ENCODE data around the gene KLF5. TPM values are rescaled to one million over a fixed set of nuclear protein-coding genes. Genes with fewer than 3 reads are reported as not detected.

Gene KLF5
- 100 to 1,000 TPM; 233 to 372 (median 276) TPM for total RNA-seq

DNA sequence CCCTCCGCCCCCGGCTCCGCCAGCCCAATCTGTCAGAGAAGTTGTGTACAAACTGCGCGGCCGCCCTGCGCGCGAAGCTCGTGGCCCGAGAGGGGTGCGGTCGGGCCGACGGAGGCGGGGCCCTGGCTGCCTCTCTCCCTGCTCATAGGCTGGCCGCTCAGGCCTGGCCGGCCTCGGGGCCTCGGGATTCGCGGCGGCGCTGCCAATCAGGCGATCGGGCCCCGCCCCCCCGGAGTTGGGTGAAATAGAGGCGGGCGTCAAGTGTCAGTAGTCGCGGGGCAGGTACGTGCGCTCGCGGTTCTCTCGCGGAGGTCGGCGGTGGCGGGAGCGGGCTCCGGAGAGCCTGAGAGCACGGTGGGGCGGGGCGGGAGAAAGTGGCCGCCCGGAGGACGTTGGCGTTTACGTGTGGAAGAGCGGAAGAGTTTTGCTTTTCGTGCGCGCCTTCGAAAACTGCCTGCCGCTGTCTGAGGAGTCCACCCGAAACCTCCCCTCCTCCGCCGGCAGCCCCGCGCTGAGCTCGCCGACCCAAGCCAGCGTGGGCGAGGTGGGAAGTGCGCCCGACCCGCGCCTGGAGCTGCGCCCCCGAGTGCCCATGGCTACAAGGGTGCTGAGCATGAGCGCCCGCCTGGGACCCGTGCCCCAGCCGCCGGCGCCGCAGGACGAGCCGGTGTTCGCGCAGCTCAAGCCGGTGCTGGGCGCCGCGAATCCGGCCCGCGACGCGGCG is at the start of gene KLF5:
Gene KLF5, plus strand, starts transcription at position 270 of the 724 bp plus-strand sequence. Its CDS starts 323 bp downstream, at position 593.
- Histone ChIP-seq H3K27me3 (peaks cover 9% of the 10 kb centered on the region), H3K9me3 (no peaks in the 10 kb centered on the region), H3K36me3 (no peaks in the 10 kb centered on the region), H3K4me1 (peaks cover 14% of the 10 kb centered on the region), H3K27ac (peak within 1 kb of the TSS; percentile 95), H3K4me3 (peak within 1 kb of the TSS; percentile 83)
- DNase-seq (ENCODE audit: low spot score in 2 of 2): peak; percentile 97 to 98
- TF ChIP-seq EP300 (IDR thresholded peaks at IDR 0.05): no peak
- TF ChIP-seq, protein P1, sequence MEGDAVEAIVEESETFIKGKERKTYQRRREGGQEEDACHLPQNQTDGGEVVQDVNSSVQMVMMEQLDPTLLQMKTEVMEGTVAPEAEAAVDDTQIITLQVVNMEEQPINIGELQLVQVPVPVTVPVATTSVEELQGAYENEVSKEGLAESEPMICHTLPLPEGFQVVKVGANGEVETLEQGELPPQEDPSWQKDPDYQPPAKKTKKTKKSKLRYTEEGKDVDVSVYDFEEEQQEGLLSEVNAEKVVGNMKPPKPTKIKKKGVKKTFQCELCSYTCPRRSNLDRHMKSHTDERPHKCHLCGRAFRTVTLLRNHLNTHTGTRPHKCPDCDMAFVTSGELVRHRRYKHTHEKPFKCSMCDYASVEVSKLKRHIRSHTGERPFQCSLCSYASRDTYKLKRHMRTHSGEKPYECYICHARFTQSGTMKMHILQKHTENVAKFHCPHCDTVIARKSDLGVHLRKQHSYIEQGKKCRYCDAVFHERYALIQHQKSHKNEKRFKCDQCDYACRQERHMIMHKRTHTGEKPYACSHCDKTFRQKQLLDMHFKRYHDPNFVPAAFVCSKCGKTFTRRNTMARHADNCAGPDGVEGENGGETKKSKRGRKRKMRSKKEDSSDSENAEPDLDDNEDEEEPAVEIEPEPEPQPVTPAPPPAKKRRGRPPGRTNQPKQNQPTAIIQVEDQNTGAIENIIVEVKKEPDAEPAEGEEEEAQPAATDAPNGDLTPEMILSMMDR (IDR thresholded peaks at IDR 0.05): no peak
- TF ChIP-seq POLR2AphosphoS5 (IDR thresholded peaks at IDR 0.05): peak; percentile 21 to 77 (median 54)
- TF ChIP-seq POLR2A (IDR thresholded peaks at IDR 0.05): peak; percentile 84 to 89
- under 1% methylated on average over 51 of the region's 93 CpGs for WGBS

DNA sequence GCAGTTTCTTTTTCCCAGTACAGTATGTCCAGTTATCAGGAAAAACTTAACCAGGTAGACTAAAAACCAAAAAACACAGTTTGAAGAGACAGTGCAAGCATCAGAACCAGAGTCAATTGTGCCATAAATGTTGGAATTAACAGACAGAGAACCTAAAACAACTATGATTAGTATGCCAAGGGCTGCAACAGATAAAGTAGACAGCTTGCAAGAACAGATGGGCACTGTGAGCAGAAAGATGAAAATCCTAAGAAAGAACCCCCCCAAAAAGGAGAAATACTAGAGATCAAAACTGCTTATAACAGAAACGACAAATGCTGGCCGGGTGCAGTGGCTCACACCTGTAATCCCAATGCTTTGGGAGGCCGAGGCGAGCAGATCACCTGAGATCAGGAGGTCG is 47.1 kb upstream of the KLF5 start:
- no peak for DNase-seq (ENCODE audit: low spot score in 2 of 2)
- 97% methylated on average over 5 of the region's 5 CpGs for WGBS
- Histone ChIP-seq H3K27ac (no peak overlapping the region), H3K36me3 (peaks cover 6% of the 10 kb centered on the region), H3K27me3 (no peaks in the 10 kb centered on the region), H3K4me3 (no peak overlapping the region), H3K9me3 (no peaks in the 10 kb centered on the region), H3K4me1 (no peaks in the 10 kb centered on the region)
- TF ChIP-seq EP300 (IDR thresholded peaks at IDR 0.05) (no peak), POLR2AphosphoS5 (IDR thresholded peaks at IDR 0.05) (no peak)

DNA sequence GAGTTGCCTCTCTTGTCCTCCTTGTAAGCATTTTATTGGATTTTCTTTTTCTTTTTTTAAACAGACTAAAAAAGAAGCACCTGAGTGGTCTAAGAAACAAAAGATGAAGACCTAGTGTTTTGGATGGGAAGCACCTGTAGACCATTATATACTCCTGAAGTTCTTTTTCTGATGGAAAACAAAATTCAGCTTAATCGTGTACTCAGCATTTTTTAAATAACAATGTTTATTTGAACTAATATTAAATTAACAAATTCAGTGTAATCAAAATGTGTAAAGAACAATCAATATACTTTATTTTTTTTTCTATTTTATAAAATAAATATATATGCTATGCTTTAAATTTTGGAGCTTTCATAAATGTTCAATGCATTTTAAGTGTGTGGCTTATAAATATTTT is 43.0 kb upstream of the KLF5 start:
- 91% methylated on average over 1 of the region's 1 CpG for WGBS

GRCh38 chr13:73018336-73018735 is 40.5 kb upstream of the KLF5 start:
- no peaks in the 10 kb centered on the region for H3K4me1 ChIP-seq
- no peaks in the 10 kb centered on the region for H3K9me3 ChIP-seq
- no peak overlapping the region for H3K4me3 ChIP-seq
- DNase-seq (ENCODE audit: low spot score in 2 of 2): no peak
- no peaks in the 10 kb centered on the region for H3K27me3 ChIP-seq
- no peak overlapping the region for H3K27ac ChIP-seq
- peaks cover 20% of the 10 kb centered on the region for H3K36me3 ChIP-seq
- 76% methylated on average over 1 of the region's 1 CpG for WGBS
- TF ChIP-seq EP300 (IDR thresholded peaks at IDR 0.05) (no peak), POLR2AphosphoS5 (IDR thresholded peaks at IDR 0.05) (no peak), POLR2A (IDR thresholded peaks at IDR 0.05) (no peak)
- TF ChIP-seq, protein P1 (IDR thresholded peaks at IDR 0.05): no peak

More for the DNA sequence above, 43.0 kb upstream of the KLF5 start:
- TF ChIP-seq, protein P1 (IDR thresholded peaks at IDR 0.05): no peak
- TF ChIP-seq EP300 (IDR thresholded peaks at IDR 0.05) (no peak), POLR2AphosphoS5 (IDR thresholded peaks at IDR 0.05) (no peak), POLR2A (IDR thresholded peaks at IDR 0.05) (no peak)
- H3K4me3 ChIP-seq: no peak overlapping the region
- peaks cover 20% of the 10 kb centered on the region for H3K36me3 ChIP-seq
- H3K4me1 ChIP-seq: no peaks in the 10 kb centered on the region
- no peak for DNase-seq (ENCODE audit: low spot score in 2 of 2)
- H3K9me3 ChIP-seq: no peaks in the 10 kb centered on the region
- no peaks in the 10 kb centered on the region for H3K27me3 ChIP-seq
- H3K27ac ChIP-seq: no peak overlapping the region

GRCh38 chr13:73025217-73026012 is 33.4 kb upstream of the KLF5 start:
- H3K4me3 ChIP-seq: no peak overlapping the region
- H3K27ac ChIP-seq: no peak overlapping the region
- WGBS: 90% methylated on average over 5 of the region's 5 CpGs
- no peaks in the 10 kb centered on the region for H3K9me3 ChIP-seq
- TF ChIP-seq POLR2AphosphoS5 (IDR thresholded peaks at IDR 0.05) (no peak), EP300 (IDR thresholded peaks at IDR 0.05) (no peak), POLR2A (IDR thresholded peaks at IDR 0.05) (no peak)
- TF ChIP-seq, protein P1 (IDR thresholded peaks at IDR 0.05): no peak
- no peaks in the 10 kb centered on the region for H3K4me1 ChIP-seq
- no peaks in the 10 kb centered on the region for H3K27me3 ChIP-seq
- DNase-seq (ENCODE audit: low spot score in 2 of 2): no peak
- H3K36me3 ChIP-seq: no peaks in the 10 kb centered on the region

All from suprapubic skin (tissue), 4 donors.